Fibroblast of skin of left biceps (primary cell): ENCODE measurements around the gene PDE1A.

ENCODE experiments used
- DNase-seq, 2 experiments: peaks; one replicate each; pipeline ENCODE4 v3.0.0-alpha.2; 2013; ENCODE audit warnings: low read depth in 2 of 2

Gene PDE1A

DNA sequence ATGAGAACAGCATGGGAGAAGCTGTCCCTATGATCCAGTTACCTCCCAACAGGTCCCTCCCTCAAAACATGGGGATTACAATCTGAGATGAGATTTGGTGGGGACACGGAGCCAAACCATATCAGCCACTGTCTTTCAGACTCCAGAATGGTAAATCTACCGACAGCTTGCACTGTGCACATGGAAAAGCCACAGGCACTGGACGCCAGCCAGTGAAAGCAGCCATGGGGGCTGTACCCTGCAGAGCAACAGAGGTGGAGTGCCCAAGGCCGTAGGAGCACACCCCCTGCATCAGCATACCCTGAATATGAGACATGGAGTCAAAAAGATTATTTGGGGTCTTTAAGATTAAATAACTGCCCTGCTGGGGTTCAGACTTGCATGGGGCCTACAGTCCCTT, 218.4 kb downstream of the PDE1A start:
- DNase-seq: no peak

DNA sequence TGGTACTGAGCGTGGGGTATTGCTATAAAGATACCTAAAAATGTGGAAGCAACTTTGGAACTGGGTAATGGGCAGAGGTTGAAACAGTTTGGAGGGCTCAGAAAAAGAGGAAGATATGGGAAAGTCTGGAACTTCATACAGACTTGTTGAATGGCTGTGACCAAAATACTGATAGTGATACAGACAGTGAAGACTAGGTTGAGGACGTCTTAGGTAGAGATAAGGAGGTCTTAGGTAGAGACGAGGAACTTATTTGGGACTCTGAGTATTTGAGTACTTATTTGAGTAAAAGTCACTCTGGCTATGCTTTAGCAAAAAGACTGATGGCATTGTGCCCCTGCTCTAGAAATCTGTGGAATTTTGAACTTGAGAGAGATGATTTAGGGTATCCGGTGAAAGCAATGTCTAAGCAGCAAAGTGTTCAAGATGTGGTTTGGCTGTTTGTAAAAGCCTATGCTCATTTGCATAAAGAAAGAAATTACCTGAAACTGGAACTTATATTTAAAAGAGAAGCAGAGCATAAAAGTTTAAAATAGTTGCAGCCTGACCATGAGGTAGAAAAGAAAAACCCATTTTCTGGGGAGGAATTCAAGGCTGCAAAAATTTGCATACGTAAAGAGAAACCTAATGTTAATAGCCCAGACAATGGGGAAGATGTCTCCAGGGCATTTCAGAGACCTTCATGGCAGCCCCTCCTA, 219.6 kb downstream of the PDE1A start:
- no peak for DNase-seq

DNA sequence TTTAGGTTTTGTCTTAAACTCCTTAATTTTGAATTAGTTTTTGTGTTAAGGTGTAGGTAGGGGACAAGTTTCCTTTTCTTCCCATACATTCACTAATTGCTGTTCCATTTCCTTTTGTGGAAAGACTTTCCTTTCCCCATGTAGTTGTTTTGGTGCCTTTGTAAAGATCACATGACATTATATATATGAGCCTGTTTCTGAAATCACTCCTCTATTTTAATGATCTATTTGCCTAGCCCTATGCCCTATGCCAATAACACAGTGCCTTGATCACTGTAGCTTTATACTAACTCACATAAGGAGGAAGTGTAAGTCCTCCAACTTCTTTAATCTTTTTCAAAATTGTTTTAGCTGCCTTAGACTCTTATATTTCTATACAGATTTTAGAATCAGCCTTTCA, 229.3 kb downstream of the PDE1A start:
- DNase-seq: no peak

DNA sequence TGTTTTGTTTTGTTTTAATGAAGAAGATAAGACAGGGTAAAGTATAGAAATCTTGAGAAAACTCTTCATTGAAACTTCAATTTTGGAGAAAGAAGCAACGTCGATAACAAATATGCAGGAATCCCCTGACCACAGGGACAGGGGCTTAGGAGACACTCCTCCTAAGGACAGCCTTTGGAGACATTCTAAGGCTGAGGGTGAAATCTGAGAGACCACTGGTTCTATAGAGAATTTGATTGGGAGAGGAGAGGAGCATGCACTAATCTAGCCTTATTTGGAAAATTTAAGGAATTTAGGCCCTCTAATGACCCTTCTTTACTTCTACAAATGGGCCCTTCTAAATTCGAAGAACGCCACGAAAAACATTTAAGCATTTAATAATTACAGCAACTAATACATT, 233.5 kb downstream of the PDE1A start:
- DNase-seq: no peak

DNA sequence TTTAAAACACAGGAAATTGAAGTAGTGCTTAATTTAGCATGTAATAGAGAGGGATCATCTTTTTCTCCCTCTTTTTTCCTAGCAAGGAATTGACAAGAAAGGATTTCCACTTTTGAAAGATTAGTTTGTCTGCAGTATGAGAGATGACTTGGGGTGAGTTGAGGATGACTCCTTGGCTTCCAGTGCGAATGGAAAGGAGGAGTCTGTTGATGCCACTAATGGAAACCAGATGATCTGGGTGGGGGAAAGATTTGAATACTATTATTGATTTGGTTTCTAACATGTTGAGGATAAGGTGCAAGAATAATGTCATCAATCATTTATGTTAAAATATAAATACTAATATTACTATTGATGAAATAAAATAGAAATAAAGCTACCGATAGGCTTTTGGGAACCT, 235.8 kb downstream of the PDE1A start:
- DNase-seq: no peak

DNA sequence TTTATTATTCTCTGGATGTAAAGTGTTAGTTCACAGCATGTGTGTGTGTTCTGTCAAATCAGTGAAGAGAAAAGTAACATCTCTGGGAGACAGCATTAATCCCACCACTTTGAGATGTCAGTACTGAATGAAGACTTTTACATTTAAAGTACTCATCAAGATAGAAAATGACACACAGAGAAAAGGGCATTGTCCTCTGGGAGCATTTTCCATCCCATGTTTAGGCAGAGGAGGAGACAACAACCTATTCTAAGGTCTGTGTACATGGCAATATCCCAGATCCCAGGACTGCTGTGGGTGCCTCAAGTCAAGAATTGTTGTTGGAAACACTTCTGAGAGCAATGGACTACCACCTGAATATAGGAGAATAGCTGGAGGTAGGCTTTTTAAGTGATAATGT, 239.7 kb downstream of the PDE1A start:
- no peak for DNase-seq

DNA sequence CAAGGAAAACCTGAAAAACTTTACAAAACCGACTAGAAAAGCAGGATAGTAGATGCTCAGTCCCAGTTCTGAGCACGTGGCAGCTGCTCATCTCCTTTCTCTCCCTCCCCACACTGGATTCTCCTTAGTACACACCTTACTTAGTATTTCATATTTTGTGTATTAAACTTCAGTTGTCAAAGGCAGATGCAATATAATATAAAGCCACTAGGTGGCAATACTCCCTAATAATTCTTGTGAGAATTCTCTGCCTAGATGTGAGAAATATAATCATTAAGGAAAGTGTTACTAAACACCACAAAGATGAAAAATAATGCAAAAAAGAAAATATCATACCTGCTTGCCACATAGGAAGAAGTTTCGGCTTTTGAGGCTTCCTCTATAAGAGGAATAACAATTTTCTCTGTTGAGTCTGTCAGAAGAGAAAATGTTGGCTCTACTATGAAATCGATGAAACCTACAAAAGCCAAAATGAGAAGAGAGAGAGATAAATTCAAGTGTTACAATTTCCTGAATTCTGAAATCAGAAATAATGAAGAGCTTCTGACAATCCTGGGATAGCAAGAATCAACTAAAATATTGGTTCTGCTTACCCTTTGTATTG, 240.6 kb downstream of the PDE1A start:
- DNase-seq: peak in 1 of 2 experiments; percentile 10

DNA sequence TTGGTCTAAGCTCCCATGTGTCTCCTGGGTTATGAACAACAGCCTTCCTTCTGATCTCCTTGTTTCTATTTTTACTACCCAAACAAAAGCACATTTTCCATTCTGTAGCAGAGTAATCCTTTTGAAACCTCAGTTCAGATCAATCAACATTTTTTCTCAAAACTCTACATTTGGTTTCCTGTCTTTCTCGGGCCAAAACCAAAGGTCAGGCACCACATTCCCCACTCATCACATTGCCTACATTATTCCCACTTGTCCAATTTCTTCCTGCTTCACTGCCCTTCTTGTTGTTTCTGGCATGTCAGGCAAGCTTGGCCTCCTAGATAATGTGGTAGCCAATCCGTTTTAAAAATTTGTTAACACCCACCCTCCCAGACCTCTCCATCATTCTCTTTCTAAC, 244.4 kb downstream of the PDE1A start:
- DNase-seq: no peak

DNA sequence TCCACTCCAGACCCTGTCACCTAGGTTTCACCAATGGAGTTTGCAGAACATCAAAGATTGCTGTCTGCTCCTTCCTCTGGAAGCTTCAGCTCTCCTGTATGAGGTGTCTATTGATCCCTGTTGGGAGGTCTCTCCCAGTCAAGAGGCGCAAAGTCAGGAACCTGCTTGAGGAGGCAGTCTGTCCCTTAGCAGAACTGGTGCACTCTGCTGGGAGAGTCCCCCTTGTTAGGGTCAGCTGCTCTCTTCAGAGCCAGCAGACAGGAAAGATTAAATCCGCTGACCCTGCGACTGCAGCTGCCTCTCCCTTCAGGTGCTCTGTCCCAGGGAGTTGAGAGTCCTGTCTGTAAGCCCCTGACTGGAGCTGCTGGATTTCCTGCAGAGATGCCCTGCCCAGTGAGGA, 245.5 kb downstream of the PDE1A start:
- no peak for DNase-seq

DNA sequence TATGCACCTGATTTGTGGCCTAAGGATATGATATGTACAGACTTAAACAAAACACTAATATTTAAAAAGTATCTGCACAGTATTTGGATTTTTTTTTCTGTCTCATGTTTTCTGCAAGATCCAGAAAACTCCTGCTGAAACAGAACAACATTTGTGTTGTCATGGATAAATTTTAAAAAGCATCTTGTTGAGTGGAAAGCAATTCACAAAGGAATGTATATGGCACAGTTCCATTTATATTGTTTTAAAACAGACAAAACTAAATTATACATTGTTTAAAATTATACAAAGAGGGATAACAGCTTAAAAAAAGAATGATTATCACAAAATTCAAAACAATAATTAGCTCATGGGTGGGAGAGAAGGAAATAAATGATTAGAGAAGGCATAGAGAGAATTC, 247.7 kb downstream of the PDE1A start:
- no peak for DNase-seq

DNA sequence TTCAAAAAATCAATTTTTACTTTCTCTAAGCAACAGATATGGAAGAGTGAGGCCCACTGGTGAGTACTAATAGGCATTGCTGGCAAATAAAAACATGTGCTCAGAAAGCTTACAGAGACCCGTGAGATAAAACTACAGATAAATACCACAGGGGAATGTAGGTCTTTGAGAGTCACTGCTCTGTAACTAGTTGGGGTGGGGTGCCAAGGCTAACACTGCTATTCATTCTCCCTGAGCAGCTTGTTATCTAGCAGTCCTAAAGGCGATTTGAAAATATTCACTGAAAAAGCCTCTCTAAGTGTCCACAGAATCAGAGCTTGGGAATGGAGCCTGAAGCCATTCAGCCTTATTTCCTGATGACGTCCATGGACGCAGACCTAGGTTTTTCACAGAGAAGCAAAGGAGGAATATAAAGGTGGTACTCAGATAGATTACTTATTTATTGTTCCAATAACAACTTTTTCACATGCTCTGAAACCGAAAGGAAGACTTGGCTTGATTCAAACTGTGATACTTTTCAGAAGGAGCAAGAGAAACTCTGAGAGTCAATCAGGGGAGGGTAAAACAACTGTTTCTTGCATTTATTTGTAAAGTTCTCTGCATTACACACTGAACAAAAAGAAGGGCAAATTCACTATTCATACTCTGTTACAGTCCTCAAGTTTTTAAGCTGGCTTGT, 252.8 kb downstream of the PDE1A start:
- no peak for DNase-seq

DNA sequence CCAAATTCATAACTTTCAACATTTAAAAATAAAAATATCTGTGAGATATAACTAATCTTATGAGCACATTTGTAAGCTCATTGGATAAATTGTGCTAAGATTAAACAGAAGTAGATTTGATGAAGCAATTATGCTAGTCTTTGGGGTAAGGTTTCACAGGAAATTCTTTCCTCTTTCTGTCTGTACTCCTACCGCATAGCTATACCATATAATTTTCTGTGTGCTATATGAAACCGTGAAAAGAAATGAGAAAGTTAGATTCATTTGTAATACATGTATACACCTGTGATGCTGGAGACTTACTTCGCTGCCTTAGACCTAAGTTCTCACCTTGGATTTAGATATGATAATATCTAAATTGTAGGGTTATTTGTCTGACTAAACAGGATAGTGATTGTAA, 256.5 kb downstream of the PDE1A start:
- DNase-seq: no peak

DNA sequence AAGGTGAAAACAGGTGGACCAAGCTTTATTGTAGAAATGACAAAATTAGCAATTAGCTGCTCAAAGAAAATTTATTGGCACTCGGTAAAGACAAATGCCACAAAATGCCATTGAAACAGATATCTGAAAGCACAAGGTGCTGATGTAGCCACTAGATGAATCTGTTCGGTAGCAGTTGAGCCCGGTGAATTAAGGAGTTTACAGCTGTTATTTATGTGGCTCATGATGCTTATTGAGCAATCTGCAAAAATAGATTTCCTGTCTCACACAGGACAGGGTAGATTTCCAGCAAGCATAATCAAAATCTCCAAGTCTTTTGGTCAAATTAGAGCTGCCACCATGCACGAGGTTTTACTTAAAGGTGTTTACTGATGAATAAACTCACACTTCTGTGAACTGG, 259.0 kb downstream of the PDE1A start:
- no peak for DNase-seq

DNA sequence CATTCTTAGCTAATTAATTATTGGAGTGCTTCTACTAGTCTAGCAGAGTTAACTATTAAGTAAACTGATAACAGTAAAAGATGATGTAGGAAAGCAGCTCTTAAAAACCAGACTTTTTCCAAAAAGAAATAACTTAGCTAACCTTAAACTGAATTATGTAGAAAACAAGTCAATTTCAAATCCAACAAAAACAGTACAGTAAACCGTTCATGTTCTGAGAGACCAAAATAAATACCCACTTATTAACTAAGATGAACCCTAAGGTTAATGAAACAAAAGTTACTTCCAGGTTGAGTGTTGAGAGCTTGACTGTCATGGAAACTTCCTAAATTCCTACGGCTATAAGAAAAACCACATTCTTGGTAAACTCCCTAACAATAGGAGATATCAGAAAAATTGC, 260.0 kb downstream of the PDE1A start:
- DNase-seq: no peak

DNA sequence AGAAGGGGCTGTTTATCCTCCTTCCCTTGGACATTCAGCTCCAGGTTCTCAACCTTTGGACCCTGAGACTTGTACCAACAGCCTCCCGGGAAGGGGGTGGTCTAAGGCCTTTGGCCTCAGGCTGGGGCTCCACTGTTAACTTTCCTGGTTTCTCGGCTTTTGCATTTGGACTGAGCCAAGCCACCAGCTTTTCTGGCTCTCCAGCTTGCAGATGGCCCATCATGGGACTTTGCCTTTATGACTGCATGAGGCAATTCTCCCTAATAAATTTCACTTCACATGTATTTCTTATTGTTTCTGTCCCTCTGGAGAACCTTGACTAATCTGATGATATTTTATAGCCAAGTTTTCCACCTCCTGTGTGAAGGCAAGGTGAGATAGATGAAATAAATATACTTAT, 260.4 kb downstream of the PDE1A start:
- DNase-seq: no peak

DNA sequence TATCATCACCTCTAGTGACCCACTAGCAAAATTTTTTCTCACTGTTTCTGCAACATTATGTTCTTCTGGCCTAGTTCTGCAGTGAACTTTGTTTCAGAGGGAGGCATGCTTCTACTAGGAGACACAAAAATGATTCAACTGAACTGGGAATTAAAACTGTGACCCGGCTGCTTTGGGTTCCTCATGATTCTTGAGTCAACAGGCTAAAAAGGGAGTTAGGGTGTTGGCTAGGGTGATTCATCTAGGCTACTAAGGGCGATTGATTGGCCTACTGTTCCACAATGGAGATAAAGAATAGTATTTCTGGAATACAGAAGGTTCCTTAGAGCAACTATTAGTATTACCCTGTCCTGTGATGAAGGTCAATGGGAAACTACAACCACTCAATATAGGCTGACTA, 261.6 kb downstream of the PDE1A start:
- no peak for DNase-seq

DNA sequence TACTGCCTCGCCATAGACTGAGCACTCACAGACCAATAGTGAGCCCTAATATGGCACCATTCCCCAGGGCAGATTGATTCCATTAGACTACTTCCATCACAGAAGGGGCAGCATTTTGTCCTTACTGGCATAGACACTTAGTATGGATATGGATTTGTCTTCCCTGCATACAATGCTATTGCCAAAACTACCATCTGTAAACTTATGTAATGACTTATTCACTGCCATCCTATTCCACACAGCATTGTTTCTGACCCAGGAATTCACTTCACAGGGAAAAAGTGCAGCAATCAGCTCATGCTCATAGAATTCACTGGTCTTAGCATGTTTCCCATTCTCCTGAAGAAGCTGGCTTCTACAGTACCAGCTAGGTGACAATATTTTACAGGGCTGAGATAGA, 262.1 kb downstream of the PDE1A start:
- DNase-seq: no peak

DNA sequence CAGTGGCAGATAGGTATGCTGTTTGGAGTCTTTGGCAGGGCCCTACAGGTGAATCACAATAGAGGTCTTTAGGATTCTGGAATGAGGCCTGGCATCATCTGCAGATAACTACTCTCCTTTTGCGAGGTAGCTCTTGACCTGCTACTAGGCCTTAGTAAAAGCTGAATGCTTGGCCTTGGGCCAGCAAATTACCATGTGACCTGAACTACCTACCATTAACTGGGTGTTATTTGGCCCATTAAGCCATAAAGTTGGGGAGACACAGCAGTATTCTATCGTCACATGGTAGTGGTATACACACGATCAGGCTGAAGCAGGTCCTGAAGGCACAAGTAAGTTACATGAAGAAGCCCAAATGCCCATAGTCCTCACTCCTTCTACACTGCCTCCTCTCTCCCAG, 263.0 kb downstream of the PDE1A start:
- no peak for DNase-seq

DNA sequence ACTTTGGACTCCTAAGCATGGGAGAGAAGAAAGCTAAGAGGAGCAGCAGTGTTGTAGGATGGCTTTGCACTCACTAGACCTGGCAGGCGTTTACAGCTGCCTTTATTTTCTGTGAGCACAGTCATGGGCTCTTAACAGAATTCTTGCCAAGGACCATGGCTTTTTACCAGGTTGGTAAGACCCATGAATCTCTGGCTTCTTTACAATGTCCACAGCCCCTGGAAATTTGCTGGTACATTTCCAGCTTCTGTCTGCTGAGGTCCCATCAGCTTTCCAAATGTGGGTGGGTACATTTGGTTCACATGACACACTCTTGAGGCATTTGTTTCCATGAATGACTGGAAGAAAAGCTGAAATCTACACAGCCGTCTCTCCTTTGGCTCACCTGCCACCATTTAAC, 278.5 kb downstream of the PDE1A start:
- DNase-seq: no peak

DNA sequence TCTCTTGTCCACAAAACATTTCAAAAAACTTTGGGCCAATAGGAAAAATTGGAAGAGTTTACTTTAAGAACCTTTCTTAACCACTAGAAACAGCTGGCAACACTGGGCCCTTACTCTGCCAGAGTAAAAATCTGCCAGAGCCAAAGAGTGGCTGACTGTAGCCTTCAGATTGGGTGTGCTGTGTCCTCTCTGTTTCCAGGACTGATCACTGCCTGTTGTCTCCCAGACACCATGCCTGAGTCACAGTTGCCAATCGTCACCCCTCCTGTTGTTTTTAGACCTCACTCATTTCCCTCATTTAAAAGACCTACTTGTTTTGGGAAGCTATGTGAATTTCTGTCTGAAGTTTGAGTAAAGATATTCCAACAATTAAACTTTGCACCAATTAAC, 282.1 kb downstream of the PDE1A start:
- no peak for DNase-seq

DNA sequence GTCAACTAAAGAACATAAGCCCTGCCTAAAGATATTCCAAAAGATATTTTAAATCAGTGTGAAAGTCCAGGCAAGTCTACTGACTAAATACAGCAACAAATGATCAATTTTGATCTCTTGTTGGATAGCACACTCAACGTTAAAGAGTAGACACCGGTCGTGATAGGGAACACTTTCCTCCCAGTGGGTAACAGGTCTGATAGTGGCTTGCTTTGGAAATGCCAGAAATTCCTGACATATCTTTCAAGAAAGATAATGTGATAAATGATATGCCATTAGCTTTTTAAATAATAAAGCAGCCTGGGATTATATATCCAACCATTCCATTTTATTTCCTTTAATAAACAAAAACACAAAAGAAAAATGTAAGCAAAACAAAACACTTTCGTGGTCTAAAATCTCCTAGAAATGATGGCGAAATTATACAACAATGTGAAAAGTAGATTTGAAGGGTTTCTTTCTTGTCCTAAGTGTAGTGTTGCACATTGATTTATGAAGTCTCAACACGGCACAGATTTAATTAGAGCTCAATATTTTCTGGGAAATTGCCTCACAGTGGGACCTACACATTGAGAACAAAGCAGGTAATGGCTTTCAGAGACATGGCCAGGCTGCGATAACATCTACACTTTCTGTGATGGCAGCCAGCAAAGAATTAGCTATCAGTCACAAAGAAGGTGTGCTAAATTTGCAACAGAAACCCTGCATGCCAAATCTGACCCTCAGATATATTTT, 282.6 kb downstream of the PDE1A start:
- no peak for DNase-seq

DNA sequence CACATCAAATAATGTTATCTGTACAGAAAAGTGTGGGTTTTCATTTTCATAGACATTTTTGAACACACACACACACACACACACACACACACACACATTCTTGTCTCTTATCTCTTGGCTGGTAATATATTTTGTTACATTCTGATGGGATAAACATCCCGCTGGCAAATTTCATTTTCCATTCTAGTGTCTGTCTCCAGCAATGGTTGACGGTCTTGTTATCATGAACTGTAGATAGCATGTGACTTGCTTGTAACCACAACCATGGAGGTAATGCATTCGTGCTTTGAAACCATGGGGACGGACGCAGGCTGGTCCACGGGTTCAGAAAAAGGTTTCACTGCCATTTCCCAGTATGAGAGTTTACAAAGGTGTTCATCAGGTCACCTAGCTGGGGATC, 284.8 kb downstream of the PDE1A start:
- DNase-seq: no peak

DNA sequence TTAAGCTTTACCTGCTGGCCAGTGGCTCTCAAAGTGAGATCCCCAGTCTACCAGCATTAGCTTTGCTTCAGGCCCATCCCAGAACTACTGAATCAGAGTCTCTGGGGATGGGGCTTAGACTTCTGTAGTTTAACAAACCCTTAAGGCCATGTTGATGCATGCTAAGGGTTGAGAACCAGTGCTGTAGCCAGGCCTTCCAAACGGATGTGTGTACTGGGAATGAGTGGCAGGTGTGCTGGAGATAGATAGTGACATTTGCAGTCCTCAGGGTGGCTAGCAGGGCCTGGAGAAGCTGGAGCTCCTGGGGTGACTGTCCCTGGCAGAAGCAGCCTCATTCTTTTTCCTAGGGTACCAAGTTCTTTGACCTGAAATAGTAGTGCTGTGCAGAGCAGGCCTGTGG, 292.6 kb downstream of the PDE1A start:
- DNase-seq: no peak
